AG04450 (cell line): ENCODE data around the gene TGFBR1. TPM values are rescaled to one million over a fixed set of nuclear protein-coding genes. Genes with fewer than 3 reads are reported as not detected.

Source experiments
- CTCF ChIA-PET: fragments of 300-600, 350-600 bp; formaldehyde crosslinking; extraction: SDS; loops from one replicate; lab custom pipeline; 2022; ENCODE audit warnings: antibody characterized with exemption, inconsistent platforms; lab: Charles Lee
- POLR2A ChIA-PET: fragments of 350-600 bp; formaldehyde crosslinking; extraction: SDS; loops from one replicate; lab custom pipeline; 2021; ENCODE audit warnings: antibody characterized with exemption, inconsistent platforms; lab: Yijun Ruan, JAX
- DNase-seq: peaks from one replicate; pipeline ENCODE4 v3.0.0-alpha.2; 2011; ENCODE audit warnings: low read depth, low spot score
- H3K27ac ChIP-seq: one replicate; pipeline ENCODE4 v1.5.1; 2012; ENCODE audit warnings: low read depth, low read length, control low read depth
- H3K27me3 ChIP-seq: one replicate; pipeline ENCODE4 v1.6.0; 2012; ENCODE audit warnings: low read length; ENCODE audit not compliant: control insufficient read depth, insufficient read depth
- H3K4me3 ChIP-seq: 2 replicates; pipeline ENCODE4 v1.5.1; 2011; ENCODE audit warnings: mild to moderate bottlenecking, low read depth, low read length, control low read depth
- H3K9me3 ChIP-seq: 2 replicates; pipeline ENCODE4 v1.5.1; 2012; ENCODE audit warnings: low read length; ENCODE audit not compliant: control insufficient read depth, insufficient read depth
- CTCF ChIP-seq: IDR thresholded peaks from 2 replicates; pipeline ENCODE4 v1.5.1; 2011; ENCODE audit warnings: low read depth, low read length, control low read depth, inconsistent platforms
- polyA plus RNA-seq: library from polyadenylated mRNA; depleted of rRNA; stranded (reverse); fragments of >200 nt; gene quantifications from 2 replicates; pipeline ENCODE4 v1.2.3, GENCODE V29; 2011

The TGFBR1 gene
- polyA plus RNA-seq, 1 experiment = 86.3 TPM

GRCh38 chr9:99185348-99185632 lies 80.4 kb downstream of the TGFBR1 start:
- POLR2A ChIA-PET = interaction anchor here (0.6 to 1.1 kb wide), 2 partner anchors 35 to 36 kb away, joined by 3 read pairs; partner anchors contain the start of genes ALG2 and SEC61B
- peaks cover 10% of the 10 kb centered on the region for H3K27me3 ChIP-seq

GRCh38 chr9:99185934-99186333 lies 81.0 kb downstream of the TGFBR1 start:
- Histone ChIP-seq H3K4me3 (no peak overlapping the region), H3K27ac (no peak overlapping the region), H3K9me3 (no peaks in the 10 kb centered on the region), H3K27me3 (peaks cover 12% of the 10 kb centered on the region)
- ChIA-PET CTCF (interaction anchor here (0.6 to 5.7 kb wide), 13 partner anchors 10 to 1410 kb away, joined by 3 to 43 read pairs (median 8); partner anchors contain the start of gene SEC61B), POLR2A (no interaction called here)
- TF ChIP-seq CTCF = no peak
- no peak for DNase-seq

More at GRCh38 chr9:99185348-99185632, 80.4 kb downstream of the TGFBR1 start:
- DNase-seq = no peak
- CTCF ChIA-PET = interaction anchor here (0.5 to 5.7 kb wide), 34 partner anchors 9 to 1410 kb away, joined by 3 to 43 read pairs (median 6); partner anchors contain the start of gene SEC61B
- Histone ChIP-seq H3K4me3 (no peak overlapping the region), H3K9me3 (no peaks in the 10 kb centered on the region), H3K27ac (no peak overlapping the region)
- TF ChIP-seq CTCF = no peak

GRCh38 chr9:99187311-99187710 lies 82.4 kb downstream of the TGFBR1 start:
- H3K4me3 ChIP-seq = no peak overlapping the region
- POLR2A ChIA-PET = no interaction called here
- peaks cover 15% of the 10 kb centered on the region for H3K27me3 ChIP-seq
- no peak for DNase-seq
- no peaks in the 10 kb centered on the region for H3K9me3 ChIP-seq
- TF ChIP-seq CTCF = no peak
- CTCF ChIA-PET = interaction anchor here (0.6 kb wide), 2 partner anchors 34 to 40 kb away, joined by 3 to 4 read pairs; partner anchors contain the start of genes ALG2 and SEC61B
- no peak overlapping the region for H3K27ac ChIP-seq

GRCh38 chr9:99189186-99189585 lies 84.3 kb downstream of the TGFBR1 start:
- DNase-seq = no peak
- Histone ChIP-seq H3K27ac (no peak overlapping the region), H3K9me3 (no peaks in the 10 kb centered on the region), H3K27me3 (peaks cover 15% of the 10 kb centered on the region), H3K4me3 (no peak overlapping the region)
- ChIA-PET CTCF (interaction anchor here (0.6 kb wide), 1 partner anchor 793 kb away, joined by 3 read pairs; no protein-coding TSS in a partner anchor), POLR2A (no interaction called here)
- no peak for TF ChIP-seq CTCF

- Histone ChIP-seq H3K27ac (no peak overlapping the region), H3K27me3 (peaks cover 15% of the 10 kb centered on the region), H3K9me3 (no peaks in the 10 kb centered on the region), H3K4me3 (no peak overlapping the region)
- POLR2A ChIA-PET = no interaction called here
- no peak for DNase-seq
- CTCF ChIA-PET = no interaction called here
- TF ChIP-seq CTCF = no peak
Measured at GRCh38 chr9:99189887-99190596, 85.1 kb downstream of the TGFBR1 start.
